HepG2 (cell line): ENCODE data around the gene CBLN3. TPM values are rescaled to one million over a fixed set of nuclear protein-coding genes. Genes with fewer than 3 reads are reported as not detected.
A peak's percentile ranks its signal among the peaks of the same experiment; 100 is the strongest.

Experiments used
- ATF2 ChIP-seq: sonication (generic); formaldehyde crosslinking; IDR thresholded peaks from 2 replicates; pipeline ENCODE4 v1.4.0; 2020; ENCODE audit warnings: missing genetic modification reagents
- CENPT ChIP-seq: sonication (generic); formaldehyde crosslinking; IDR thresholded peaks from 2 replicates; pipeline ENCODE4 v1.8.0; 2022; ENCODE audit warnings: low read depth, mild to moderate bottlenecking, moderate library complexity, missing genetic modification reagents
- GABPB1 ChIP-seq: IDR thresholded peaks from 2 replicates; pipeline ENCODE4 v1.6.1; 2016; ENCODE audit warnings: mild to moderate bottlenecking, missing genetic modification reagents, moderate library complexity, missing compliant biosample characterization
- GTF3A ChIP-seq: sonication (generic); formaldehyde crosslinking; conservative IDR thresholded peaks from 2 replicates; pipeline ENCODE4 v1.4.0; 2020; ENCODE audit warnings: mild to moderate bottlenecking, missing genetic modification reagents
- HDAC6 ChIP-seq: fragments of 200-600 bp; sonication (generic); IDR thresholded peaks from 2 replicates; pipeline ENCODE4 v1.7.0; 2017; ENCODE audit warnings: mild to moderate bottlenecking, antibody characterized with exemption, low read length, low read depth
- MAF1 ChIP-seq: sonication (generic); formaldehyde crosslinking; IDR thresholded peaks from 2 replicates; pipeline ENCODE4 v1.5.0; 2020; ENCODE audit warnings: missing genetic modification reagents, borderline replicate concordance
- MED13 ChIP-seq: sonication (generic); formaldehyde crosslinking; IDR thresholded peaks from 2 replicates; pipeline ENCODE4 v1.5.0; 2020; ENCODE audit warnings: missing genetic modification reagents
- MEF2D ChIP-seq: sonication (generic); formaldehyde crosslinking; IDR thresholded peaks from 2 replicates; pipeline ENCODE4 v1.5.1; 2020; ENCODE audit warnings: mild to moderate bottlenecking, missing genetic modification reagents
- NBN ChIP-seq: fragments of 450-650 bp; conservative IDR thresholded peaks from 2 replicates; pipeline ENCODE4 v1.6.1; 2017
- NFIB ChIP-seq: sonication (generic); formaldehyde crosslinking; IDR thresholded peaks from 2 replicates; pipeline ENCODE4 v1.9.0; 2021; ENCODE audit warnings: missing genetic modification reagents, mild to moderate bottlenecking, borderline replicate concordance
- PBX2 ChIP-seq: IDR thresholded peaks from 2 replicates; pipeline ENCODE4 v1.6.1; 2016; ENCODE audit warnings: control low read depth
- PHF21A ChIP-seq: sonication (generic); formaldehyde crosslinking; IDR thresholded peaks from 2 replicates; pipeline ENCODE4 v1.5.0; 2020; ENCODE audit warnings: mild to moderate bottlenecking, missing genetic modification reagents
- RAD51 ChIP-seq: fragments of 450-650 bp; IDR thresholded peaks from 2 replicates; pipeline ENCODE4 v1.6.1; 2016; ENCODE audit warnings: borderline replicate concordance
- SOX6 ChIP-seq, 2 experiments: fragments of 450-650 bp in 1 of 2; sonication (generic) in 1 of 2; formaldehyde crosslinking in 1 of 2; IDR thresholded peaks; 2 replicates each; pipeline versions ENCODE4 v1.4.0 to v1.6.1; 2017 to 2020; ENCODE audit warnings: antibody characterized with exemption in 1 of 2, mild to moderate bottlenecking in 1 of 2, missing genetic modification reagents in 1 of 2
- TARDBP ChIP-seq: sonication (generic); formaldehyde crosslinking; IDR thresholded peaks from 2 replicates; pipeline ENCODE4 v1.8.0; 2022; ENCODE audit warnings: mild to moderate bottlenecking, missing genetic modification reagents
- TIGD3 ChIP-seq: sonication (generic); formaldehyde crosslinking; IDR thresholded peaks from 2 replicates; pipeline ENCODE4 v1.5.1; 2020; ENCODE audit warnings: mild to moderate bottlenecking, missing genetic modification reagents, borderline replicate concordance
- ZBED4 ChIP-seq: sonication (generic); formaldehyde crosslinking; IDR thresholded peaks from 2 replicates; pipeline ENCODE4 v1.4.0; 2020; ENCODE audit warnings: missing genetic modification reagents, borderline replicate concordance
- ZNF34 ChIP-seq: sonication (generic); formaldehyde crosslinking; IDR thresholded peaks from 2 replicates; pipeline ENCODE4 v1.4.0; 2020; ENCODE audit warnings: mild to moderate bottlenecking, missing genetic modification reagents, borderline replicate concordance
- ZNF674 ChIP-seq: sonication (generic); formaldehyde crosslinking; IDR thresholded peaks from 2 replicates; pipeline ENCODE4 v1.5.0; 2020; ENCODE audit warnings: low read depth, mild to moderate bottlenecking, missing genetic modification reagents
- polyA plus RNA-seq, 8 experiments: library from polyadenylated mRNA; depleted of rRNA in 3 of 8; stranded (reverse) in 7 of 8; unstranded in 1 of 8; fragments of >200 nt; fragmentation: Illumina TruSeq in 4 of 8; extraction: Trizol in 4 of 8; gene quantifications; 2 replicates each; pipeline versions ENCODE4 v1.2.1 to v1.2.3, GENCODE V29; 2011 to 2016; ENCODE audit warnings: low read depth in 4 of 8, missing spikeins in 1 of 8, mixed read lengths in 1 of 8; ENCODE audit not compliant: insufficient read depth in 1 of 8
- total RNA-seq, 5 experiments: library from RNA; depleted of rRNA; stranded (reverse); fragments of >200 nt; fragmentation: Illumina TruSeq; extraction: Trizol; gene quantifications; 2 replicates each; pipeline ENCODE4 v1.2.3, GENCODE V29; 2016; ENCODE audit warnings: low read depth in 1 of 5
- TF ChIP-seq, protein P1 (sequence below): sonication (generic); formaldehyde crosslinking; IDR thresholded peaks from 2 replicates; pipeline ENCODE4 v1.5.1; 2020; ENCODE audit warnings: mild to moderate bottlenecking, missing genetic modification reagents, moderate library complexity

CBLN3 gene
- total and polyA plus RNA-seq, 2 of the 13 experiments (the other 11 are each of a cell fraction or from before 2014, with no cell fraction given) = 0.66 to 0.98 TPM

- TF ChIP-seq ZBED4 (CRISPR knock-in tag) (no peak), PBX2 (CRISPR knock-in tag) (no peak), TARDBP (no peak), GTF3A (CRISPR knock-in tag) (no peak), MED13 (CRISPR knock-in tag) (no peak; the same call in 1 of the 2 replicates), HDAC6 (no peak), PHF21A (CRISPR knock-in tag) (no peak), ATF2 (CRISPR knock-in tag) (no peak), ZNF674 (CRISPR knock-in tag) (no peak), MEF2D (0 out of 2 replicates have a peak, but pooled peaks have one; percentile 64), GABPB1 (0 out of 2 replicates have a peak, but pooled peaks have one; percentile 13), CENPT (CRISPR knock-in tag) (no peak), SOX6 (IDR thresholded peaks at IDR 0.05) (no peak), SOX6 (CRISPR knock-in tag; IDR thresholded peaks at IDR 0.05) (0 out of 2 replicates have a peak, but pooled peaks have one; percentile 33), NFIB (CRISPR knock-in tag) (no peak), TIGD3 (CRISPR knock-in tag) (peak; percentile 95; the same call in 1 of the 2 replicates), RAD51 (no peak), ZNF34 (CRISPR knock-in tag) (no peak), MAF1 (CRISPR knock-in tag) (no peak; the same call in 1 of the 2 replicates), NBN (no peak)
- TF ChIP-seq, protein P1, sequence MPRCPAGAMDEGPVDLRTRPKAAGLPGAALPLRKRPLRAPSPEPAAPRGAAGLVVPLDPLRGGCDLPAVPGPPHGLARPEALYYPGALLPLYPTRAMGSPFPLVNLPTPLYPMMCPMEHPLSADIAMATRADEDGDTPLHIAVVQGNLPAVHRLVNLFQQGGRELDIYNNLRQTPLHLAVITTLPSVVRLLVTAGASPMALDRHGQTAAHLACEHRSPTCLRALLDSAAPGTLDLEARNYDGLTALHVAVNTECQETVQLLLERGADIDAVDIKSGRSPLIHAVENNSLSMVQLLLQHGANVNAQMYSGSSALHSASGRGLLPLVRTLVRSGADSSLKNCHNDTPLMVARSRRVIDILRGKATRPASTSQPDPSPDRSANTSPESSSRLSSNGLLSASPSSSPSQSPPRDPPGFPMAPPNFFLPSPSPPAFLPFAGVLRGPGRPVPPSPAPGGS (CRISPR knock-in tag) = no peak
Observed at GRCh38 chr14:24430682-24431568, 1.5 kb upstream of the CBLN3 start (continued).
